Amygdala (tissue), 56 donors: Measurements from ENCODE around the gene MAMDC2.

Experiments
- DNase-seq, 56 donors: peaks; one replicate each; lab custom pipeline; 2025; lab: John Stamatoyannopoulos, UW

MAMDC2 gene

GRCh38 chr9:70100362-70100761 lies 56.7 kb downstream of the MAMDC2 start:
- no peak for DNase-seq

GRCh38 chr9:70101265-70101664 lies 57.6 kb downstream of the MAMDC2 start:
- DNase-seq = no peak

GRCh38 chr9:70105147-70105546 lies 61.5 kb downstream of the MAMDC2 start:
- no peak for DNase-seq

- no peak for DNase-seq
Observed at GRCh38 chr9:70106571-70106970, 62.9 kb downstream of the MAMDC2 start.

GRCh38 chr9:70107558-70107957 lies 63.9 kb downstream of the MAMDC2 start:
- no peak for DNase-seq

GRCh38 chr9:70108181-70108580 lies 64.5 kb downstream of the MAMDC2 start:
- DNase-seq = no peak

- DNase-seq = peak in 1 of 56 donors; percentile 2
Observed at GRCh38 chr9:70110194-70111041, 66.8 kb downstream of the MAMDC2 start.

GRCh38 chr9:70111042-70111602 lies 67.5 kb downstream of the MAMDC2 start:
- DNase-seq = peak in 33 of 56 donors; percentile 1 to 70 (median 16)

GRCh38 chr9:70111641-70112236 lies 68.1 kb downstream of the MAMDC2 start:
- no peak for DNase-seq

GRCh38 chr9:70112981-70113380 lies 69.3 kb downstream of the MAMDC2 start:
- DNase-seq = no peak

GRCh38 chr9:70113403-70114022 lies 69.9 kb downstream of the MAMDC2 start:
- DNase-seq = peak in 28 of 56 donors; percentile 3 to 61 (median 14)

- no peak for DNase-seq
Observed at GRCh38 chr9:70114898-70115297, 71.2 kb downstream of the MAMDC2 start.

- no peak for DNase-seq
Observed at GRCh38 chr9:70117835-70118319, 74.2 kb downstream of the MAMDC2 start.

- no peak for DNase-seq
Observed at GRCh38 chr9:70119786-70120185, 76.1 kb downstream of the MAMDC2 start.

- no peak for DNase-seq
Observed at GRCh38 chr9:70120834-70121510, 77.3 kb downstream of the MAMDC2 start.

- no peak for DNase-seq
Observed at GRCh38 chr9:70121818-70122436, 78.3 kb downstream of the MAMDC2 start.

GRCh38 chr9:70123695-70124094 lies 80.0 kb downstream of the MAMDC2 start:
- DNase-seq = no peak

- no peak for DNase-seq
Observed at GRCh38 chr9:70125621-70126263, 82.1 kb downstream of the MAMDC2 start.

- DNase-seq = no peak
Observed at GRCh38 chr9:70127036-70127435, 83.4 kb downstream of the MAMDC2 start.
